SU-DHL-6 (cell line): ENCODE measurements around the gene RPS6KC1.

Experiments used
- H2AFZ ChIP-seq: fragments of 200-600 bp; sonication (generic); 2 replicates; pipeline ENCODE4 v1.6.1; 2014; ENCODE audit warnings: low read depth, mild to moderate bottlenecking, moderate library complexity, mixed read lengths, antibody characterized with exemption, low read length; ENCODE audit not compliant: severe bottlenecking
- H3F3A ChIP-seq: fragments of 200-600 bp; shearing (Covaris generic); 2 replicates; pipeline ENCODE4 v1.6.0; 2016; ENCODE audit warnings: antibody characterized with exemption, mild to moderate bottlenecking; ENCODE audit not compliant: insufficient read depth
- H3K27ac ChIP-seq: fragments of 200-600 bp; sonication (generic); 2 replicates; pipeline ENCODE4 v1.5.1; 2016; ENCODE audit warnings: low read depth, mild to moderate bottlenecking, low read length, moderate library complexity, mixed read lengths
- H3K27me3 ChIP-seq: fragments of 200-600 bp; sonication (generic), shearing (Covaris generic); 2 replicates; pipeline ENCODE4 v1.6.0; 2014; ENCODE audit warnings: mild to moderate bottlenecking, low read length
- H3K36me3 ChIP-seq: fragments of 200-600 bp; sonication (generic); 2 replicates; pipeline ENCODE4 v1.6.1; 2014; ENCODE audit warnings: mild to moderate bottlenecking, low read length, mixed read lengths
- H3K4me2 ChIP-seq: fragments of 300-600, 200-600 bp; shearing (Covaris generic), sonication (generic); 2 replicates; pipeline ENCODE4 v1.6.0; 2014; ENCODE audit warnings: low read length, low read depth, mild to moderate bottlenecking; ENCODE audit not compliant: poor library complexity, severe bottlenecking
- H3K4me3 ChIP-seq: fragments of 200-600 bp; sonication (generic); 2 replicates; pipeline ENCODE4 v1.5.1; 2014; ENCODE audit warnings: antibody characterized with exemption, low read length, mild to moderate bottlenecking, mixed read lengths; ENCODE audit not compliant: insufficient read depth, poor library complexity, severe bottlenecking
- H3K79me2 ChIP-seq: fragments of 200-600 bp; sonication (generic); 2 replicates; pipeline ENCODE4 v1.6.1; 2014; ENCODE audit warnings: mild to moderate bottlenecking, low read length, moderate library complexity; ENCODE audit not compliant: insufficient read depth
- H3K9ac ChIP-seq: fragments of 200-600 bp; sonication (generic); 2 replicates; pipeline ENCODE4 v1.7.0; 2014; ENCODE audit warnings: mild to moderate bottlenecking, low read length
- H3K9me2 ChIP-seq: fragments of 200-600 bp; sonication (generic); replicated peaks from 2 replicates; pipeline ENCODE4 v1.6.1; 2014; ENCODE audit warnings: low read length; ENCODE audit not compliant: insufficient read depth
- H3K9me3 ChIP-seq: fragments of 200-600 bp; sonication (generic); 2 replicates; pipeline ENCODE4 v1.6.1; 2014; ENCODE audit warnings: low read length, mixed read lengths; ENCODE audit not compliant: insufficient read depth
- H4K20me1 ChIP-seq: fragments of 200-600 bp; sonication (generic); 2 replicates; pipeline ENCODE4 v1.6.1; 2014; ENCODE audit warnings: low read depth, mild to moderate bottlenecking, antibody characterized with exemption, low read length, moderate library complexity, mixed read lengths
- CTCF ChIP-seq: fragments of 200-600 bp; sonication (generic); IDR thresholded peaks from one replicate; pipeline ENCODE4 v1.5.1; 2017; ENCODE audit warnings: antibody characterized with exemption, mild to moderate bottlenecking, low read length, moderate library complexity; ENCODE audit not compliant: insufficient read depth, poor library complexity, severe bottlenecking
- EZH2phosphoT487 ChIP-seq: fragments of 200-600 bp; sonication (generic), shearing (Covaris generic); conservative IDR thresholded peaks from 2 replicates; pipeline ENCODE4 v1.6.1; 2018; ENCODE audit warnings: mild to moderate bottlenecking, antibody characterized with exemption, low read length, moderate library complexity, mixed read lengths

The RPS6KC1 gene

GRCh38 chr1:213295860-213296259 is 244.8 kb downstream of the RPS6KC1 start:
- TF ChIP-seq CTCF (no peak), EZH2phosphoT487 (no peak)
- Histone ChIP-seq H3K36me3 (no peaks in the 10 kb centered on the region), H3K9ac (no peak overlapping the region), H3K4me2 (no peak overlapping the region), H3F3A (no peaks in the 10 kb centered on the region), H3K27ac (no peak overlapping the region), H3K27me3 (no peaks in the 10 kb centered on the region), H3K4me3 (no peak overlapping the region), H3K9me2 (no peaks in the 10 kb centered on the region), H4K20me1 (no peaks in the 10 kb centered on the region), H3K9me3 (no peaks in the 10 kb centered on the region), H3K79me2 (no peaks in the 10 kb centered on the region), H2AFZ (no peak overlapping the region)

- no peak for TF ChIP-seq CTCF
- no peak for TF ChIP-seq EZH2phosphoT487
- Histone ChIP-seq H3K79me2 (no peaks in the 10 kb centered on the region), H3K9ac (no peak overlapping the region), H3F3A (no peaks in the 10 kb centered on the region), H3K9me2 (no peaks in the 10 kb centered on the region), H3K4me2 (no peak overlapping the region), H3K9me3 (no peaks in the 10 kb centered on the region), H3K4me3 (no peak overlapping the region), H3K27ac (no peak overlapping the region), H3K27me3 (no peaks in the 10 kb centered on the region), H2AFZ (no peak overlapping the region), H4K20me1 (no peaks in the 10 kb centered on the region), H3K36me3 (no peaks in the 10 kb centered on the region)
Measured at GRCh38 chr1:213296558-213296957, 245.5 kb downstream of the RPS6KC1 start.

- no peaks in the 10 kb centered on the region for H3K9me3 ChIP-seq
- no peaks in the 10 kb centered on the region for H3K79me2 ChIP-seq
- no peak overlapping the region for H3K27ac ChIP-seq
- no peaks in the 10 kb centered on the region for H3K36me3 ChIP-seq
- H3K9ac ChIP-seq = no peak overlapping the region
- no peaks in the 10 kb centered on the region for H3F3A ChIP-seq
- H2AFZ ChIP-seq = no peak overlapping the region
- H3K4me2 ChIP-seq = no peak overlapping the region
- no peaks in the 10 kb centered on the region for H3K27me3 ChIP-seq
- no peaks in the 10 kb centered on the region for H3K9me2 ChIP-seq
- H4K20me1 ChIP-seq = no peaks in the 10 kb centered on the region
- TF ChIP-seq EZH2phosphoT487 = no peak
- no peak for TF ChIP-seq CTCF
- H3K4me3 ChIP-seq = no peak overlapping the region
Measured at GRCh38 chr1:213297021-213297420, 246.0 kb downstream of the RPS6KC1 start.
